ENCODE data around the gene RNF157. TPM values are rescaled to one million over a fixed set of nuclear protein-coding genes. Genes with fewer than 3 reads are reported as not detected.

RNF157 gene
- 100 to 1,000 TPM in 1 of 4 donors, 10 to 100 TPM in 3; 50.5 to 142 (median 85.3) TPM for total RNA-seq

DNA sequence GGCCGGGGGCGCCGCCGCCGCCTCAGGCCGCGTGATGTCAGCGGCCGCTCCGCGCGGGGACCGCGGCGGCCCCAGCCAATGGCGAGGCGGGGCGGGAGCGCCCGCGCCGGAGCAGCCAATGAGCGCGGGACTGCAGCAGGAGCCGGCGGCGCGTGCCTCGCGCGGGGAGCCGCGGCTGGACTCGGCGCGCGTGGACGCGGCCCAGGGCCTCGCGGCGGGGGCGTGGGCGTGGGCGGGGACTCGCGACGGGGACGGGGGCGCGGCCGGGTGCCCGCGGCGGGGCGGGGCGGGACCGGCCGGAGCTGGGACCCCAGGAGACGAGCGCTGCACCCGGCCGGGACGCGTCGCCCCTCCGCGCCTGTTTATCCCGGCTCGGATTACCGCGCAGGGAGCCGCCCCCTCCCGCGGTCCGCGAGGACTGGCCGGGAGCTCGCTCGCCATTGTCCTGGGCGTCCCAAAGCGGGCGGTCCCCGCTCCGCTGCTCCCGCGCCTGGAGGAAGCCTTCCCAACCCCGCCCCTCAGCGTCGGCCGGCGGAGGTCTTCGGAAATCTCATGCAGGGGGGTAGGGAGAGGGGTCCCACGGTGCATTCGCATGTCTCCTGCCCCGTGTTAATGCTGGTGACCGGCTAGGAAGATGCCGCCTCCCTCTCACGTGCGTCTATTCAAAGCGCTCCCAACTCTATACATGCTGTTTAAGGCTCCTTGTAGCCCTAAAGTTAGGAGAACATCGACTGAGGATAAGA is at the start of gene RNF157:
Gene RNF157, minus strand, starts transcription at position 33 of the 743 bp plus-strand sequence. CDS start 253 bp downstream, outside the sequence.
- intact Hi-C loops (cut with DNase I; ENCODE audit: low total_unique reads): loop anchor here (2.0 to 10.0 kb wide), 3 partner anchors 24 to 386 kb away; partner anchors contain the start of genes UBALD2 and WBP2
- H3K27me3 ChIP-seq: no peaks in the 10 kb centered on the region
- TF ChIP-seq, protein P1, sequence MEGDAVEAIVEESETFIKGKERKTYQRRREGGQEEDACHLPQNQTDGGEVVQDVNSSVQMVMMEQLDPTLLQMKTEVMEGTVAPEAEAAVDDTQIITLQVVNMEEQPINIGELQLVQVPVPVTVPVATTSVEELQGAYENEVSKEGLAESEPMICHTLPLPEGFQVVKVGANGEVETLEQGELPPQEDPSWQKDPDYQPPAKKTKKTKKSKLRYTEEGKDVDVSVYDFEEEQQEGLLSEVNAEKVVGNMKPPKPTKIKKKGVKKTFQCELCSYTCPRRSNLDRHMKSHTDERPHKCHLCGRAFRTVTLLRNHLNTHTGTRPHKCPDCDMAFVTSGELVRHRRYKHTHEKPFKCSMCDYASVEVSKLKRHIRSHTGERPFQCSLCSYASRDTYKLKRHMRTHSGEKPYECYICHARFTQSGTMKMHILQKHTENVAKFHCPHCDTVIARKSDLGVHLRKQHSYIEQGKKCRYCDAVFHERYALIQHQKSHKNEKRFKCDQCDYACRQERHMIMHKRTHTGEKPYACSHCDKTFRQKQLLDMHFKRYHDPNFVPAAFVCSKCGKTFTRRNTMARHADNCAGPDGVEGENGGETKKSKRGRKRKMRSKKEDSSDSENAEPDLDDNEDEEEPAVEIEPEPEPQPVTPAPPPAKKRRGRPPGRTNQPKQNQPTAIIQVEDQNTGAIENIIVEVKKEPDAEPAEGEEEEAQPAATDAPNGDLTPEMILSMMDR (IDR thresholded peaks at IDR 0.05 in 4 of 5, conservative IDR thresholded peaks at IDR 0.05 in 1 of 5): no peak
- TF ChIP-seq POLR2A (IDR thresholded peaks at IDR 0.05): peak; percentile 78 to 88
- H3K27ac ChIP-seq: peak within 1 kb of the TSS; percentile 93 to 95 (median 94)
- peak within 1 kb of the TSS; percentile 61 to 85 (median 75) for H3K4me3 ChIP-seq
- peak; percentile 60 to 74 for DNase-seq
- ATAC-seq: peak; percentile 76 to 78
- H3K36me3 ChIP-seq: no peaks in the 10 kb centered on the region
- in situ Hi-C loops (cut with MboI; ENCODE audit: low sequenced_read_pairs in 4 of 4): no loop called here
- H3K9me3 ChIP-seq: no peaks in the 10 kb centered on the region
- peaks cover 21 to 29% of the 10 kb centered on the region in 2 donors for H3K4me1 ChIP-seq

DNA sequence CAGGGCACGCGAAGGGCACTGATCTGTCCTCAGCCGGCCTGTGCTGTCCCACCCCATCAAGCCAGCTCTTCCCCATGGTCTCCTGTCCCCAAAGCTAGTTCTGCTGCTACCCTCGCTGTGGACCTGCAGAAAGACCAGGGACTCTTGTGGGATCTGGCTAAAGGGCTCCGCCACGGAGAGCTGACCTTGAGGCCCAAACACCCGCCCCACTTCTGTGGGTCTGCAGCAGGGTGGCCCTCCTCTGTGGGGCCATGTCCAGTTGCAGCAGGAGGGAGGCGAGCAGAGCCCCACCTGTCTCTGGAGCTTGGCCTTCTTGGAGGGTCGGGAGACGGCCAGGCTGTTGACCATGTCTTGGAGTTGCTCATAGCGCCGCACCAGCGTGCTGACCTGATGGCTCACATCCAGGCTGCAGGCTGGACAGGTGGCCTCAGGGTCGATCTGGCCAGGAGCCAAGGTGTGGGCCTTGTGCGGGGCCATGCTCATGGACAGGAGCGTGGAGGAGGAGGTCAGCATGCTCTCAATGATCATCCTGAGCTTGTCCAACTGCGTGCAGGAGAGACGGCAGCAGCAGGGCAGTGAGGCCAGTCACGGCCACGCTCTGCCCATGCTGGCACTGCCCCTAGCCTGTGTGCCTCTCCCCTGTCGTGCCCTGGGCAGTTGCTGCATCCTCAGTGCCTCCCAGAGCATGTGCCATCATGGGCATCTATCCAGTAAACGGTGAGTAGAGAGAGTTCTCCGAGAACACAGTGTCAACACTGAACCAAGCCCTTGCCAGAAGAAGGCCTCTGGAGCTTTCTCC is 41.5 kb upstream of the RNF157 start:
- Histone ChIP-seq H3K36me3 (no peaks in the 10 kb centered on the region), H3K27ac (peak overlapping the region; percentile 50 to 93 (median 64)), H3K9me3 (no peaks in the 10 kb centered on the region), H3K4me1 (peaks cover 20 to 32% of the 10 kb centered on the region in 2 donors), H3K27me3 (no peaks in the 10 kb centered on the region), H3K4me3 (no peak overlapping the region)
- peak; percentile 91 to 93 for DNase-seq
- in situ Hi-C loops (cut with MboI; ENCODE audit: low sequenced_read_pairs in 4 of 4) (loop anchor here in 1 of 4 donors (10.0 kb wide), 1 partner anchor 97 kb away; no protein-coding TSS in a partner anchor), intact Hi-C loops (cut with DNase I; ENCODE audit: low total_unique reads) (no loop called here)
- TF ChIP-seq, protein P1 (IDR thresholded peaks at IDR 0.05 in 4 of 5, conservative IDR thresholded peaks at IDR 0.05 in 1 of 5): no peak
- peak in 1 of 2 donors; percentile 16 for TF ChIP-seq POLR2A (IDR thresholded peaks at IDR 0.05)
- ATAC-seq: peak; percentile 80 to 82

DNA sequence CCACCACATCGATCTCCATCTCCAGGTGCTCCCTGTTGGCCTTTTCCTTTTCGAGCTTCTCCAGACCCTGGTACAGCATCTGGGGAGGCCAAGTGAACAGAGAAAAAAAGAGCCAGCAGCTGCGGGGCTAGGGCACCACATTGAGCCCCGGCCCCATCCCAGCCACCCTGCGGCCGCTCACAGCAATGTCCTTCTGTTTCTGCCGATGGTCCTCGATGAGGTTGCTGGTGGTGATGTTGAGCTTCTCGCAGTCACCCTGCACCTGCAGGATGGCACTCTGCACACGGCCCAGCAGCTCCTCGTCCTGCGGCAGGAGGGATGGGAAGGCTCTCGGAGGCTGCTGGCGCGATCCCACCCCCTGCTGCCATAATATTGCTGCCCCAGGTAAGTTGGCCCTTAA is 40.4 kb upstream of the RNF157 start:
- intact Hi-C loops (cut with DNase I; ENCODE audit: low total_unique reads): no loop called here
- Histone ChIP-seq H3K9me3 (no peaks in the 10 kb centered on the region), H3K27ac (no peak overlapping the region), H3K4me1 (peaks cover 20 to 32% of the 10 kb centered on the region in 2 donors), H3K27me3 (no peaks in the 10 kb centered on the region), H3K4me3 (no peak overlapping the region), H3K36me3 (no peaks in the 10 kb centered on the region)
- in situ Hi-C loops (cut with MboI; ENCODE audit: low sequenced_read_pairs in 4 of 4): loop anchor here in 1 of 4 donors (10.0 kb wide), 1 partner anchor 96 kb away; no protein-coding TSS in a partner anchor
- no peak for TF ChIP-seq POLR2A (IDR thresholded peaks at IDR 0.05)
- TF ChIP-seq, protein P1 (IDR thresholded peaks at IDR 0.05 in 4 of 5, conservative IDR thresholded peaks at IDR 0.05 in 1 of 5): no peak
- ATAC-seq (no peak), DNase-seq (no peak)

DNA sequence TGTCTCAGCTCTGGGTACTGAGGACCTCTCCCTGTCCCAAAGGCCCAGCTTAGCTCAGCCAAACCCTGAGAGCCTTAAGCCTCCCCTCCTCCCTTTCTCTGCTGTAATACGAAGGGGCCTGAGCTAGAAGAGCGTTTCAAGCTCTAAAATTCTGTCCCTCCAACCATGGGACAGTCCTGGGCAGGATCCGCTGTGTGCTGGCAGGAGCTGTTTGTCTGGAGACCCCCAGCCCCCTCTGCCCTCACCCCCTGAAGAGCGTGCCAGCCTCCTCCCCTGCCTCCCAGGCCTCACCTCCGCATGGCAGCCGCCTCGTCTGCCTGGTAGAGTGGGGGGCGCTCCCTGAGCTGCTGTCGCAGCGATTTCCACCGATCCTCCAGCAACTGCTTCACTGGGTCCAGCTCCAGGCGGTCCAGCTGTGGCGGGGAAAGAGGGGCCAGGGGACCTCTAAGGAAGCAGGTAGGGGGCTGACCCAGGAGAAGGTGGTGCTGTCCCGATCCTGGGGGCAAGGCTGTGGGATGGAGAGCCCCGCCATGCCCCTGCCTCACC is 39.5 kb upstream of the RNF157 start:
- TF ChIP-seq, protein P1 (IDR thresholded peaks at IDR 0.05 in 4 of 5, conservative IDR thresholded peaks at IDR 0.05 in 1 of 5): peak in 2 of 5 experiments; percentile 9 to 22
- no peak for TF ChIP-seq POLR2A (IDR thresholded peaks at IDR 0.05)
- H3K36me3 ChIP-seq: no peaks in the 10 kb centered on the region
- intact Hi-C loops (cut with DNase I; ENCODE audit: low total_unique reads) (loop anchor here (1.0 to 5.0 kb wide), 5 partner anchors 31 to 159 kb away; partner anchors contain the start of gene FOXJ1), in situ Hi-C loops (cut with MboI; ENCODE audit: low sequenced_read_pairs in 4 of 4) (loop anchor here in 1 of 4 donors (10.0 kb wide), 1 partner anchor 95 kb away; no protein-coding TSS in a partner anchor)
- no peaks in the 10 kb centered on the region for H3K27me3 ChIP-seq
- H3K4me3 ChIP-seq: no peak overlapping the region
- ATAC-seq: no peak
- DNase-seq: no peak
- peaks cover 20 to 32% of the 10 kb centered on the region in 2 donors for H3K4me1 ChIP-seq
- peak overlapping the region; percentile 54 to 79 (median 73) for H3K27ac ChIP-seq
- H3K9me3 ChIP-seq: no peaks in the 10 kb centered on the region

Measured in gastrocnemius medialis (tissue), 4 donors.